Transverse colon (tissue), 3 donors: ENCODE results near the gene KLHL18.

Experiments
- CTCF ChIP-seq, 5 experiments: fragments of 200-600 bp in 3 of 5; fragments of 450-650 bp in 2 of 5; sonication (generic) in 3 of 5; IDR thresholded peaks; 1 replicate in 2 of 5; 2 replicates in 3 of 5; pipeline ENCODE4 v1.5.1; 2016 to 2017; ENCODE audit warnings: antibody characterized with exemption in 5 of 5, inconsistent platforms in 3 of 5, mild to moderate bottlenecking in 2 of 5, moderate library complexity in 1 of 5
- EP300 ChIP-seq: sonication (generic); formaldehyde crosslinking; IDR thresholded peaks from one replicate; pipeline ENCODE4 v1.6.1; 2017; ENCODE audit warnings: antibody characterized with exemption, low read depth
- POLR2A ChIP-seq: fragments of 450-650 bp; IDR thresholded peaks from one replicate; pipeline ENCODE4 v1.6.1; 2016; ENCODE audit warnings: antibody characterized with exemption, mild to moderate bottlenecking, moderate library complexity

- no peak for TF ChIP-seq CTCF (IDR thresholded peaks at IDR 0.05)
- no peak for TF ChIP-seq POLR2A
- no peak for TF ChIP-seq EP300
Observed at GRCh38 chr3:47299381-47300318, 16.9 kb downstream of the KLHL18 start.
